Panc1 (cell line): ENCODE data around the gene SYTL3. TPM values are rescaled to one million over a fixed set of nuclear protein-coding genes. Genes with fewer than 3 reads are reported as not detected.
"Not testable (repeated sequence)": the region's sequence is repeated elsewhere in the genome, so short reads cannot be mapped to it uniquely, and the experiment has no call there.

Source experiments
- ATAC-seq: fragments of 200-7000 bp; cut with Tn5 transposase; 2 replicates; pipeline ENCODE4 v1.9.1; 2020; ENCODE audit warnings: mild to moderate bottlenecking, moderate library complexity
- BruUV-seq: library from RNA; stranded (reverse); fragments of 400-500 nt; replicated peaks from 2 replicates; lab custom pipeline; 2021; lab: Mats Ljungman, UMichigan
- CTCF ChIA-PET: fragments of 300-600 bp; sonication (Branson Sonifier 250); formaldehyde crosslinking; loops from one replicate; lab custom pipeline; 2022; ENCODE audit warnings: antibody characterized with exemption; lab: Charles Lee
- POLR2A ChIA-PET: fragments of 300-600 bp; sonication (Branson Sonifier 250); formaldehyde crosslinking; loops from one replicate; lab custom pipeline; 2022; ENCODE audit warnings: antibody characterized with exemption; lab: Charles Lee
- DNase-seq: peaks from one replicate; pipeline ENCODE4 v3.0.0-alpha.2; 2010; ENCODE audit warnings: low read depth, low spot score
- H3K27ac ChIP-seq: 2 replicates; pipeline ENCODE4 v1.5.1; 2011; ENCODE audit warnings: mild to moderate bottlenecking, low read length, inconsistent platforms
- H3K27me3 ChIP-seq: fragments of 200-500 bp; sonication (Bioruptor generic); 2 replicates; pipeline ENCODE4 v1.6.0; 2014; ENCODE audit warnings: low read length, inconsistent platforms; ENCODE audit not compliant: control insufficient read depth, insufficient read depth
- H3K36me3 ChIP-seq: fragments of 200-500 bp; sonication (Bioruptor generic); 2 replicates; pipeline ENCODE4 v1.5.1; 2014; ENCODE audit warnings: inconsistent platforms, mild to moderate bottlenecking, low read length, moderate library complexity; ENCODE audit not compliant: control insufficient read depth, insufficient read depth
- H3K4me1 ChIP-seq: 2 replicates; pipeline ENCODE4 v1.5.1; 2011; ENCODE audit warnings: inconsistent platforms, mild to moderate bottlenecking, low read length, moderate library complexity; ENCODE audit not compliant: control insufficient read depth, insufficient read depth
- H3K4me3 ChIP-seq, 2 experiments: 2 replicates each; pipeline ENCODE4 v1.5.1; 2011 to 2012; ENCODE audit warnings: low read depth in 2 of 2, low read length in 2 of 2, mild to moderate bottlenecking in 2 of 2, inconsistent platforms in 1 of 2, moderate library complexity in 1 of 2
- H3K9me3 ChIP-seq: fragments of 200-500 bp; sonication (Bioruptor generic); 2 replicates; pipeline ENCODE4 v1.5.1; 2014; ENCODE audit warnings: low read depth, mild to moderate bottlenecking, inconsistent platforms, low read length, moderate library complexity; ENCODE audit not compliant: control insufficient read depth, insufficient read depth
- CTCF ChIP-seq: fragments of 450-650 bp; IDR thresholded peaks from 2 replicates; pipeline ENCODE4 v1.5.1; 2017; ENCODE audit warnings: mild to moderate bottlenecking
- POLR2AphosphoS5 ChIP-seq: IDR thresholded peaks from 2 replicates; pipeline ENCODE4 v1.6.1; 2012; ENCODE audit warnings: mild to moderate bottlenecking, low read depth, low read length, moderate library complexity
- REST ChIP-seq, 2 experiments: IDR thresholded peaks; 2 replicates each; pipeline ENCODE4 v1.6.1; 2011 to 2012; ENCODE audit warnings: low read depth in 2 of 2, control low read depth in 1 of 2, low read length in 1 of 2, mild to moderate bottlenecking in 1 of 2, moderate library complexity in 1 of 2; ENCODE audit not compliant: insufficient read depth in 1 of 2
- SIN3A ChIP-seq: IDR thresholded peaks from 2 replicates; pipeline ENCODE4 v1.6.1; 2012; ENCODE audit warnings: low read depth, mild to moderate bottlenecking, low read length, moderate library complexity, borderline replicate concordance; ENCODE audit not compliant: insufficient read depth
- TCF7L2 ChIP-seq: IDR thresholded peaks from 2 replicates; pipeline ENCODE4 v1.6.1; 2011; ENCODE audit warnings: mild to moderate bottlenecking, low read depth, low read length, inconsistent platforms
- in situ Hi-C: cut with HindIII; loops from 2 replicates; pipeline ENCODE4 v1.10.0; 2016; ENCODE audit warnings: low sequenced_read_pairs, low pct_unique_long_range_greater_than_20kb
- intact Hi-C: fragments of 100-400 bp; cut with micrococcal nuclease; formaldehyde crosslinking; loops from one replicate; pipeline ENCODE4 v1.10.0; 2022; ENCODE audit not compliant: unreplicated experiment
- total RNA-seq: library from RNA; stranded (reverse); gene quantifications from one replicate; pipeline ENCODE4 v1.2.1, GENCODE V29; 2021; ENCODE audit not compliant: unreplicated experiment

The SYTL3 gene
- total RNA-seq, 1 experiment from 2014 or later = 1.4 TPM

DNA sequence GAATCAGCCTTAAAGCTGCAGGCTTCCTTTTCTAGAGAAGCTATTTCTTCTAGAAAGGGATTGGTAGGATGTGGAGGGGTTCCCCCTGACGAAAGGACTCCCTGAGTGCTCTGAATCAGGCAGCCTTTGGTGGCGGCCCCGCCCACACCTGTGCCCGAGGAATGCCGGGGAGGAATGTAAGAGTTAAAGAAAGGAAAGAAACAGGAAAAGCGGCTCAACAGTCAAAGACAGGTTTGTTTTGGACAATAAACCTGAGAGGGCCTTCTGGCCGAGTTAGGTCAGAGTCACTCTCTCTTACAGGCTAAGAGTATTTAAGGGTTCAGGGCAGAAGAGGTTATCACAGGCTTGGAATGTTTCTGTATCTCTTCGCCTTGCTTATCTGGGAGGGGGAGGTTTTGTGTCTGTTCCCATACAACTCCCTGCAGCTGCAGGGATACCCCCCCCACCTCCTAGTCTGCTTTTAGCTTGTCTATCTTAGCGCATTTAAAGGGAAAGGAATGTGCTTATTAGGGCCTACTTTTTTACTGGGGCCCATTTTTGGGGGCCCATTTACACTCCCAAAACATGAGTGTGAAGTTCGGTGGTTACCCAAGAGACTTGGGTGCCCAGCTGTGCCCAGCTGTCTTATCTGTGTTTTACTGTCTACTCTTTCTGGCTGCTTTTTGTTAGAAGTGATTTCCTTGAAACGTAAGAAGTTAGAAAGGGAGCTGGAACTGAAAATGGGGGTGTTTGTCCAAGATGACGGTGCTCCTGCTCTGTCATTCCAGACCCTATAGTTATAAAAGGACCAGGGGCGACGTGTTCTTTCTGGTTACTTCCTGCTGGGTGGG lies 38.1 kb upstream of the SYTL3 start:
- peaks cover 20% of the 10 kb centered on the region for H3K36me3 ChIP-seq
- BruUV-seq = no TSS peak
- intact Hi-C loops (no loop called here), in situ Hi-C loops (no loop called here)
- POLR2A ChIA-PET = no interaction called here
- H3K27me3 ChIP-seq = no peaks in the 10 kb centered on the region
- no peak for TF ChIP-seq TCF7L2
- TF ChIP-seq POLR2AphosphoS5 = no peak
- no peak for TF ChIP-seq CTCF
- TF ChIP-seq REST (IDR thresholded peaks at IDR 0.05; ENCODE audit: insufficient read depth in 1 of 2, low read depth in 2 of 2, low read length in 1 of 2) = no peak
- no peak for TF ChIP-seq SIN3A
- CTCF ChIA-PET = no interaction called here
- no peak overlapping the region for H3K4me3 ChIP-seq
- H3K9me3 ChIP-seq = no peaks in the 10 kb centered on the region
- no peaks in the 10 kb centered on the region for H3K4me1 ChIP-seq
- no peak for ATAC-seq
- H3K27ac ChIP-seq = no peak overlapping the region
- DNase-seq = no peak

GRCh38 chr6:158614606-158615005 lies 35.2 kb upstream of the SYTL3 start:
- in situ Hi-C loops, H3K27me3 ChIP-seq, DNase-seq, ATAC-seq, H3K36me3 ChIP-seq, intact Hi-C loops, CTCF ChIA-PET, H3K27ac ChIP-seq, H3K4me3 ChIP-seq, H3K4me1 ChIP-seq, POLR2A ChIA-PET, BruUV-seq, H3K9me3 ChIP-seq: not testable (repeated sequence)

DNA sequence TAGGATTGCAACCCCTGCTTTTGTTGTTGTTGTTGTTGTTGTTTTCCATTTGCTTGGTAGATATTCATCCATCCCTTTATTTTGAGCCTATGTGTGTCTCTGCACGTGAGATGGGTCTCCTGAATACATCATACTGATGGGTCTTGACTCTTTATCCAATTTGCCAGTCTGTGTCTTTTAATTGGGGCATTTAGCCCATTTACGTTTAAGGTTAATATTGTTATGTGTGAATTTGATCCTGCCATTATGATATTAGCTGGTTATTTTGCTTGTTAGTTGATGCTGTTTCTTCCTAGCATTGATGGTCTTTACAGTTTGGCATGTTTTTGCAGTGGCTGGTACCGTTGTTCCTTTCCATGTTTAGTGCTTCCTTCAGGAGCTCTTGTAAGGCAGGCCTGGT lies 31.6 kb upstream of the SYTL3 start:
- H3K27ac ChIP-seq, POLR2A ChIA-PET, H3K9me3 ChIP-seq, intact Hi-C loops, H3K4me3 ChIP-seq, ATAC-seq, BruUV-seq, CTCF ChIA-PET, H3K36me3 ChIP-seq, DNase-seq, in situ Hi-C loops, H3K27me3 ChIP-seq, H3K4me1 ChIP-seq: not testable (repeated sequence)
